Upper lobe of left lung (tissue), 6 donors: ENCODE results near the gene BEST1. TPM values are rescaled to one million over a fixed set of nuclear protein-coding genes. Genes with fewer than 3 reads are reported as not detected.
"Not testable (repeated sequence)": the region's sequence is repeated elsewhere in the genome, so short reads cannot be mapped to it uniquely, and the experiment has no call there.

Experiments used
- ATAC-seq, 2 donors: fragments of 200-7000 bp; cut with Tn5 transposase; one replicate each; pipeline ENCODE4 v1.9.1; 2022; ENCODE audit warnings: mild to moderate bottlenecking in 2 of 2, moderate library complexity in 2 of 2; ENCODE audit not compliant: low FRiP score in 2 of 2
- DNase-seq, 2 donors: peaks; one replicate each; pipeline ENCODE4 v3.0.0-alpha.2; 2019 to 2020
- H3K27ac ChIP-seq, 4 donors: fragments of 200-600 bp; sonication (generic); one replicate each; pipeline ENCODE4 v1.5.1; 2016 to 2019
- H3K27me3 ChIP-seq, 4 donors: fragments of 200-600 bp; sonication (generic); one replicate each; pipeline ENCODE4 v1.5.1; 2017 to 2019
- H3K36me3 ChIP-seq, 4 donors: fragments of 200-600 bp; sonication (generic); one replicate each; pipeline ENCODE4 v1.5.1; 2016 to 2019
- H3K4me1 ChIP-seq, 4 donors: fragments of 200-600 bp; sonication (generic); one replicate each; pipeline ENCODE4 v1.5.1; 2018 to 2019
- H3K4me3 ChIP-seq, 4 donors: fragments of 200-600 bp; sonication (generic); one replicate each; pipeline ENCODE4 v1.5.1; 2017 to 2019; ENCODE audit warnings: mild to moderate bottlenecking in 2 of 4, moderate library complexity in 1 of 4
- H3K9me3 ChIP-seq, 4 donors: fragments of 200-600 bp; sonication (generic); one replicate each; pipeline ENCODE4 v1.5.1; 2018 to 2019
- EP300 ChIP-seq, 4 donors: sonication (generic); formaldehyde crosslinking; IDR thresholded peaks; one replicate each; pipeline ENCODE4 v1.5.1; 2017; ENCODE audit warnings: antibody characterized with exemption in 4 of 4, control low read depth in 2 of 4
- POLR2A ChIP-seq, 4 donors: fragments of 450-650 bp; IDR thresholded peaks; one replicate each; pipeline ENCODE4 v1.5.1; 2016 to 2017; ENCODE audit warnings: antibody characterized with exemption in 4 of 4, mild to moderate bottlenecking in 2 of 4
- POLR2AphosphoS5 ChIP-seq, 2 donors: sonication (generic); formaldehyde crosslinking; IDR thresholded peaks; one replicate each; pipeline ENCODE4 v1.5.1; 2017; ENCODE audit warnings: antibody characterized with exemption in 2 of 2
- WGBS, 2 donors: methylation state at CpG; one replicate each; pipeline ENCODE4 v1.1.5; 2017 to 2018; 5-methylcytosine and 5-hydroxymethylcytosine counted together
- total RNA-seq, 6 donors: library from RNA; depleted of rRNA in 4 of 6; stranded (reverse); fragments of >200 nt in 4 of 6; gene quantifications; one replicate each; pipeline versions ENCODE4 v1.1.0 to v1.2.1, GENCODE V29; 2016 to 2021
- TF ChIP-seq, protein P1 (sequence below), 6 experiments: fragments of 450-650 bp in 4 of 6; fragments of 200-600 bp in 2 of 6; sonication (generic) in 2 of 6; IDR thresholded peaks; one replicate each; pipeline ENCODE4 v1.5.1; 2016 to 2019; ENCODE audit warnings: antibody characterized with exemption in 6 of 6
- donor health status: DM: no; HTN: no; CAD: no; lungs with moderate emphysema.
- donor health status: DM: no; HTN: yes; CAD: no; lungs with severe emphysema.

Gene BEST1
- total RNA-seq, 6 donors from 2014 or later = 6.5 to 18.9 (median 10.4) TPM

DNA sequence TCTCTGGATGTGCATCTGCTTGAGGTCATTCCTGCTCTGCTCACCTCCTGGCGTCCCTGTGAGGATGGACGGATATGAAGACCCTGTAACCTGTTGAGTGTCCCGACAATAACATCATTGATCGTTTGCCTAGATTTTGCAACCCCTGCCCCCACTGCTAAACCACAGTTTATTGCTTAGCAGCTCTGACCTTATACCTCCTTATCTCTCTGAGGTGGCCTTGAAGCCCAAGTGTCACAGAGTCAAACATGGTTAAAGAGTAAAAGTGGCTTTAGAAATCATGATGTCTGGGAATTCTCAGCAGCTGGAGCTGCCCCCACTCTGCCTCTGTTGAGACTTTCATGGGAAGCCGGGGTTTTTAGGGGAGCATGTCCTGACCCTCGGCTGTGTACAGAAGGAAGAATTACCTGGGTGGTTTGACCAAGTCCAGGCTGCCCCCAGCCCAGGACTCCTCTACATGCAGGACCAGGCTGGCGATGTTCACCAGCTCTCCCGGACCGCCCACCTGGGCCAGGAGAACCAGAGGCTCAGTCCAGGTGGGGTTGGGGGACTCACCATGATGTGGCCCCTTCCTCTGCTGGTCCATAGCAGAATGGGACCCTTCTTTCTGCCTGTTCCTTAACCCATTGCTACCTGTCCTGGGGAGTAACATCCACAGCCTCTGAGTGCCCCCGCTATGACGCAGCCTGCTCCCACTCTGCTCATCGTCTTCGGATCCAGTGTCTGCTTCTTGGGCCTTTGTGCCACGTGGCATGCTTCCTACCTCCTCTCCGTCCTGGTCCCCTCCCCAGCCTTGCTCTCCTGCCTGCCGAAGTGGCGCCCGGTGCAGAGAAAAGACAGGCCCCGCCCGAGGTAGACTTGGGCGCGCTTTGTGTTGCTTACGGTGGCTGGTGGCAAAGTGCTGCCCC is 50.6 kb downstream of the BEST1 start:
- Histone ChIP-seq H3K27ac (no peak overlapping the region), H3K9me3 (peaks cover 3 to 12% (median 8%) of the 10 kb centered on the region in 4 donors), H3K4me3 (no peak overlapping the region), H3K36me3 (no peaks in the 10 kb centered on the region), H3K27me3 (no peaks in the 10 kb centered on the region), H3K4me1 (peaks cover 2 to 6% (median 4%) of the 10 kb centered on the region in 4 donors)
- DNase-seq (no peak), ATAC-seq (peak in 1 of 2 donors; percentile 15)
- 88 to 91% methylated on average over 18 to 23 of the region's 23 CpGs for WGBS, 2 donors
- no peak for TF ChIP-seq EP300 (IDR thresholded peaks at IDR 0.05)
- no peak for TF ChIP-seq POLR2A (IDR thresholded peaks at IDR 0.05)
- no peak for TF ChIP-seq POLR2AphosphoS5 (IDR thresholded peaks at IDR 0.05)
- TF ChIP-seq, protein P1, sequence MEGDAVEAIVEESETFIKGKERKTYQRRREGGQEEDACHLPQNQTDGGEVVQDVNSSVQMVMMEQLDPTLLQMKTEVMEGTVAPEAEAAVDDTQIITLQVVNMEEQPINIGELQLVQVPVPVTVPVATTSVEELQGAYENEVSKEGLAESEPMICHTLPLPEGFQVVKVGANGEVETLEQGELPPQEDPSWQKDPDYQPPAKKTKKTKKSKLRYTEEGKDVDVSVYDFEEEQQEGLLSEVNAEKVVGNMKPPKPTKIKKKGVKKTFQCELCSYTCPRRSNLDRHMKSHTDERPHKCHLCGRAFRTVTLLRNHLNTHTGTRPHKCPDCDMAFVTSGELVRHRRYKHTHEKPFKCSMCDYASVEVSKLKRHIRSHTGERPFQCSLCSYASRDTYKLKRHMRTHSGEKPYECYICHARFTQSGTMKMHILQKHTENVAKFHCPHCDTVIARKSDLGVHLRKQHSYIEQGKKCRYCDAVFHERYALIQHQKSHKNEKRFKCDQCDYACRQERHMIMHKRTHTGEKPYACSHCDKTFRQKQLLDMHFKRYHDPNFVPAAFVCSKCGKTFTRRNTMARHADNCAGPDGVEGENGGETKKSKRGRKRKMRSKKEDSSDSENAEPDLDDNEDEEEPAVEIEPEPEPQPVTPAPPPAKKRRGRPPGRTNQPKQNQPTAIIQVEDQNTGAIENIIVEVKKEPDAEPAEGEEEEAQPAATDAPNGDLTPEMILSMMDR (IDR thresholded peaks at IDR 0.05) = no peak

DNA sequence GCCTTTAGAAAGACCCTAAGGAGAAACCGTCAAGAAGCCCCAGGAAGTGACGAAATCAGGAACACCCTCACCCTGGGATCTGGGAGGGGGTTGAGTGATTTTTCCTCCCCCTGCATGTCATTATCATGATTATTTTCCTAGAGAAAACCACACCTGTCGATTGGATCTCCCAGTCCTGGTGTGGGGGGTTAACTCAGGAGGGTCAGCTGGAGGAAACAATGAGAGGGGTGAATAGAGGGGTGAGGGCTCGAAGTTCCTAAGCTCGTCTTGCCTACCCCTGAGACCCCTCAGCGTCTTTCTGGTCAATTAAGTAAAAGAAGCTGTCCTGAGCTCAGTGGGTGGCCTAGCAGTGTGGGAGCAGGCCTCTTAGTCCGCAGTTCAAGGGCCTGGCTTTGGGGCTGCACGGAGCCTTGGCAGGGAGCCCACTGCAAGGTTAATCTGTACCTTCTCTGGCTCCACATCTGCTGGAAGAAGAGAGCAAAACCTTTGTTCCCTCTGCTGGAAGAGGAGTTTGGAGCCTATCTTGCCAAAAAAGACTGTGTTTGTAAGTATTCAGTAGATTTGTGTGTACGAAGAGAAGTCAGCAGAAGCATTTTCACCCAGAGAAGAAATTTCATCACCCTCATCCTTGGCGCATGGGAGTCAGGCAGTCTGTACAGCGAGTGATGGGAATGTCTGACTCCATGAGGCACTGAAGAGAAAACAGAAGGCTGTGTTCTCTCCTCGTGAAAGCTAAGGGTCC is 51.5 kb downstream of the BEST1 start:
- Histone ChIP-seq H3K9me3 (peaks cover 3 to 12% (median 8%) of the 10 kb centered on the region in 4 donors), H3K4me1 (peaks cover 2 to 6% (median 5%) of the 10 kb centered on the region in 4 donors), H3K4me3 (no peak overlapping the region), H3K27ac (no peak overlapping the region), H3K36me3 (no peaks in the 10 kb centered on the region), H3K27me3 (no peaks in the 10 kb centered on the region)
- DNase-seq = peak in 1 of 2 donors; percentile 49
- TF ChIP-seq EP300 (IDR thresholded peaks at IDR 0.05) (no peak), POLR2A (IDR thresholded peaks at IDR 0.05) (no peak), POLR2AphosphoS5 (IDR thresholded peaks at IDR 0.05) (no peak)
- TF ChIP-seq, protein P1 (IDR thresholded peaks at IDR 0.05) = no peak
- WGBS, 2 donors = 66 to 68% methylated on average over 11 to 12 of the region's 12 CpGs
- ATAC-seq = peak in 1 of 2 donors; percentile 38

DNA sequence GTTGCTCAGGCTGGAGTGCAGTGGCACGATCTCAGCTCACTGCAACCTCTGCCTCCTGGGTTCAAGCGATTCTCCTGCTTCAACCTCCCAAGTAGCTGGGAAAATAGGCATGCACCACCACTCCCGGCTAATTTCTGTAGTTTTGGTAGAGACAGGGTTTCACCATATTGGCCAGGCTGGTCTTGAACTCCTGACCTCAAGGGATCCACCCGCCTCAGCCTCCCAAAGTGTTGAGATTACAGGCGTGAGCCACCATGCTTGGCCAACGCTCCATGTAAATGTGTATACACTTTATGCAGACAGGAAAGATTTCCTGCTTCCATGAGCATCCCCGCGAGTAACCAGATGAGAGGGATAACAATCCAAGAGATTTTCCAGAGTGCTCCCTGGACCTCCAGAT is 52.1 kb downstream of the BEST1 start:
- H3K4me1 ChIP-seq, H3K27ac ChIP-seq, H3K4me3 ChIP-seq, ATAC-seq, DNase-seq, H3K27me3 ChIP-seq, H3K36me3 ChIP-seq: not testable (repeated sequence)
- WGBS, 2 donors = 94 to 99% methylated on average over 8 of the region's 8 CpGs
- H3K9me3 ChIP-seq = peaks cover 3 to 12% (median 8%) of the 10 kb centered on the region in 4 donors

DNA sequence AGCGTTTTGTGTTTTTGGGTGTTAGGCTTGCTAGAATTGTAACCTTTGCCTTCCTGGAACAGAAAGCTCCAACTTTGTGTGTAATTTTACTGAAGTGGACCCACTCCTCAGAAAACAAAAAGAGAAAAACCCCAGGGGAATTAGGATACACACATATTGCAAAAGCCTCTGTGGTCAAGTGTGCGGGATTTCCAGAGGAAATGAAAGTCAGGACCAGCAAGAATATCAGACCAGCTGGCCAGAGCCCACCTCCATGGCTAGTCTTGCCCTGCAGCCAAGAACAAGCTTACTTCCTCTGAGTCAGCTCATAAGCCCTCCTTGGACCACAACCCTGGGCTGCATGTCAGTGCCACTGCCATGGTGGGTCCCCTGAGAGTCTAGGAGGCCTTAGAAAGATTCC is 54.3 kb downstream of the BEST1 start:
- peaks cover 2 to 6% (median 5%) of the 10 kb centered on the region in 4 donors for H3K4me1 ChIP-seq
- WGBS, 2 donors = 50 to 52% methylated on average over 2 of the region's 2 CpGs
- no peaks in the 10 kb centered on the region for H3K36me3 ChIP-seq
- H3K27me3 ChIP-seq = no peaks in the 10 kb centered on the region
- peaks cover 0 to 6% (median 2%) of the 10 kb centered on the region in 4 donors for H3K9me3 ChIP-seq
- no peak overlapping the region for H3K4me3 ChIP-seq
- ATAC-seq (peak in 1 of 2 donors; percentile 85), DNase-seq (peak in 1 of 2 donors; percentile 47)
- peak overlapping the region in 2 of 4 donors; percentile 49 to 62 for H3K27ac ChIP-seq
- TF ChIP-seq, protein P1 (IDR thresholded peaks at IDR 0.05) = no peak
- peak in 1 of 2 donors; percentile 23 for TF ChIP-seq POLR2AphosphoS5 (IDR thresholded peaks at IDR 0.05)

DNA sequence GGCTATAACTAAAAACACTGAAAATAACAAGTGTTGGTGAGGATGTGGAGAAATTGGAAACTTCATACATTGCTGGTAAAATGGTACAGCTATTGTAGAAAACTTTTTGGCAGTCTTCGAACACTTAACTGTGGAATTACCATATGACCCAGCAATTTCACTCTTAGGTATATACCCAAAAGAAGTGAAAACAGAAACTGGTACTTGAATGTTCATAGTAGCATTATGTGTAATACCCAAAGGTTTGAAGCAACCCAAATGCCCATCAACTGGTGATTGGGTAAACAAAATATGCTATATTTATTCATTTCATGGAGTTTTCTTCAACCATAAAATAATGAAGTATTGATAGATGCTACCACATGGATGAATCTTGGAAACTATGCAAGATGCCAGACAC is 58.0 kb downstream of the BEST1 start:
- Histone ChIP-seq H3K27ac (no peak overlapping the region), H3K27me3 (no peaks in the 10 kb centered on the region), H3K9me3 (no peaks in the 10 kb centered on the region), H3K4me1 (peaks cover 0 to 6% (median 3%) of the 10 kb centered on the region in 4 donors), H3K36me3 (no peaks in the 10 kb centered on the region), H3K4me3 (no peak overlapping the region)
- WGBS, 2 donors = 89 to 92% methylated on average over 1 of the region's 1 CpG
- TF ChIP-seq POLR2AphosphoS5 (IDR thresholded peaks at IDR 0.05) = no peak
- TF ChIP-seq, protein P1 (IDR thresholded peaks at IDR 0.05) = no peak
- no peak for TF ChIP-seq POLR2A (IDR thresholded peaks at IDR 0.05)
- TF ChIP-seq EP300 (IDR thresholded peaks at IDR 0.05) = no peak
- ATAC-seq = no peak
- no peak for DNase-seq
